Spinal cord (tissue), 10 donors: ENCODE data around the gene SRRM3. TPM values are rescaled to one million over a fixed set of nuclear protein-coding genes. Genes with fewer than 3 reads are reported as not detected.
A peak's percentile ranks its signal among the peaks of the same experiment; 100 is the strongest.
"Not testable (repeated sequence)": the region's sequence is repeated elsewhere in the genome, so short reads cannot be mapped to it uniquely, and the experiment has no call there.

ENCODE experiments used
- DNase-seq, 6 donors: peaks; one replicate each; pipeline versions ENCODE4 v3.0.0 to v3.0.0-alpha.2; 2013 to 2015; ENCODE audit warnings: low spot score in 6 of 6, low read depth in 4 of 6
- H3K27ac ChIP-seq: one replicate; pipeline ENCODE4 v1.5.1; 2013; ENCODE audit warnings: low read depth, low read length, control low read depth
- H3K27me3 ChIP-seq: one replicate; pipeline ENCODE4 v1.6.1; 2013; ENCODE audit warnings: low read length; ENCODE audit not compliant: control insufficient read depth, insufficient read depth
- H3K36me3 ChIP-seq: one replicate; pipeline ENCODE4 v1.6.1; 2013; ENCODE audit warnings: low read length; ENCODE audit not compliant: control insufficient read depth, insufficient read depth
- H3K4me1 ChIP-seq: one replicate; pipeline ENCODE4 v1.6.1; 2013; ENCODE audit warnings: low read length; ENCODE audit not compliant: control insufficient read depth, insufficient read depth
- H3K4me3 ChIP-seq: one replicate; pipeline ENCODE4 v1.5.1; 2013; ENCODE audit warnings: low read depth, low read length, control low read depth
- H3K9me3 ChIP-seq: one replicate; pipeline ENCODE4 v1.6.1; 2013; ENCODE audit warnings: low read length; ENCODE audit not compliant: control insufficient read depth, insufficient read depth
- WGBS: methylation state at CpG from one replicate; pipeline ENCODE4 v1.1.5; 2013; ENCODE audit warnings: missing lambda C conversion rate; ENCODE audit not compliant: insufficient coverage; 5-methylcytosine and 5-hydroxymethylcytosine counted together
- polyA plus RNA-seq, 2 donors: library from polyadenylated mRNA; unstranded; fragments of 120-200 nt; gene quantifications; one replicate each; pipeline ENCODE4 v1.2.1, GENCODE V29; 2013; ENCODE audit not compliant: insufficient read length in 2 of 2
- total RNA-seq, 2 donors: library from RNA; depleted of rRNA in 1 of 2; stranded (reverse); fragments of 120-200 nt in 1 of 2; fragments of >200 nt in 1 of 2; gene quantifications; one replicate each; pipeline versions ENCODE4 v1.2.3 to v1.2.4, GENCODE V29; 2013 to 2014
- donor health status: healthy.

The SRRM3 gene
- total and polyA plus RNA-seq, 4 donors: 7.2 to 80.0 (median 27.4) TPM

- 1% methylated on average over 26 of the region's 36 CpGs for WGBS
These were observed 80.1 kb downstream of the SRRM3 start for GRCh38 chr7:76281706-76282343.

GRCh38 chr7:76282344-76283253, 80.9 kb downstream of the SRRM3 start:
- Histone ChIP-seq H3K4me1 (peaks cover 17% of the 10 kb centered on the region), H3K9me3 (no peaks in the 10 kb centered on the region), H3K27ac (no peak overlapping the region), H3K27me3 (peaks cover 25% of the 10 kb centered on the region), H3K4me3 (peak overlapping the region; percentile 16), H3K36me3 (peaks cover 39% of the 10 kb centered on the region)
- WGBS: 2% methylated on average over 89 of the region's 98 CpGs
- DNase-seq: peak in 1 of 6 donors; percentile 33

More at GRCh38 chr7:76281706-76282343, 80.1 kb downstream of the SRRM3 start:
- Histone ChIP-seq H3K4me3 (peak overlapping the region; percentile 16), H3K4me1 (peaks cover 17% of the 10 kb centered on the region), H3K27ac (no peak overlapping the region), H3K36me3 (peaks cover 32% of the 10 kb centered on the region), H3K27me3 (peaks cover 26% of the 10 kb centered on the region), H3K9me3 (no peaks in the 10 kb centered on the region)
- no peak for DNase-seq

DNA sequence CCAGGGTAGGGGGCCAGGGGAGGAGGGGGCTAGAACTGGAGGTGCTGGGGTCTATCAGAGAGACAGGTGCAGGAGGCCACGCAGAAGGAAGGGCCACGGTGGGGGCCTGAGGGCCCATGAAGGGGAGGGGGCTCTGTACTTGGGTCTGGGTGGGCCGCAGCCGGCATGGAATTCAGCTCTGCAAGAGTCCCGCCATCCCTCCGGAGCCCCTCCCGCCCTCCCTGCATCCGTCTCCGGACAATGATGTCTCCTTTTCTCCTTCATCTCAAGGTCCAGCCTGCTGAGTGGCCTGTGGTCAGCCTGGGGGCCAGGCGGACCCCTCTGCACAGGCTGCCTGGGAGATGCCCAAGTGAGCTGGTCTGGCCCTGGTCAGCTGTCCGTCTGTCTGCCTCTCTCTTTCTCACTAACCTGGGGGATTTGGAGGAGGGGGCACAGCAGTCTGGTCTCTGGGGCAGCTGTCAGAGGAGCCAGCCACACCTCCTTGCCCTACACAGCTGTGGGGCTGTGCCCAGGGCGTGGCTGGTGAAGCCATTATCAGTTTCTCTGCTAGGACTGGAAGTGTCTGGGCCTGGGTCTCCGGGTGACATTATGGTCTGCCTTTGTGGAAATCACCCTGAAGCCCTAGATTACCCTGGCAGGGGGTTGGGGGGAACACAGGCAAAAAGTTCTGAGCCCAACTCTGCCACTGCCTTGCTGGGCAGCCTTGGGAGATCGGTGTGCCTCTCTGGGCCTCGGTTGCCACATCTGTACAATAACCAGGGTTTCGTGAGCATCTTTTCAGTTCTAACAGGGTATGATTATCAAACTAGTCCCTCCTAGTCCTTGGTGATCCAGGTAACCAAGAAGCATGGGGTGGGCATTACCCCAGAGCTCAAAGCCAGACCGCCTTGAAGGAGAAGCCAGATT, 81.8 kb downstream of the SRRM3 start:
- 53% methylated on average over 11 of the region's 17 CpGs for WGBS
- no peak overlapping the region for H3K27ac ChIP-seq
- H3K36me3 ChIP-seq: peaks cover 40% of the 10 kb centered on the region
- DNase-seq: no peak
- H3K4me1 ChIP-seq: peaks cover 17% of the 10 kb centered on the region
- H3K9me3 ChIP-seq: no peaks in the 10 kb centered on the region
- peaks cover 21% of the 10 kb centered on the region for H3K27me3 ChIP-seq
- H3K4me3 ChIP-seq: no peak overlapping the region

DNA sequence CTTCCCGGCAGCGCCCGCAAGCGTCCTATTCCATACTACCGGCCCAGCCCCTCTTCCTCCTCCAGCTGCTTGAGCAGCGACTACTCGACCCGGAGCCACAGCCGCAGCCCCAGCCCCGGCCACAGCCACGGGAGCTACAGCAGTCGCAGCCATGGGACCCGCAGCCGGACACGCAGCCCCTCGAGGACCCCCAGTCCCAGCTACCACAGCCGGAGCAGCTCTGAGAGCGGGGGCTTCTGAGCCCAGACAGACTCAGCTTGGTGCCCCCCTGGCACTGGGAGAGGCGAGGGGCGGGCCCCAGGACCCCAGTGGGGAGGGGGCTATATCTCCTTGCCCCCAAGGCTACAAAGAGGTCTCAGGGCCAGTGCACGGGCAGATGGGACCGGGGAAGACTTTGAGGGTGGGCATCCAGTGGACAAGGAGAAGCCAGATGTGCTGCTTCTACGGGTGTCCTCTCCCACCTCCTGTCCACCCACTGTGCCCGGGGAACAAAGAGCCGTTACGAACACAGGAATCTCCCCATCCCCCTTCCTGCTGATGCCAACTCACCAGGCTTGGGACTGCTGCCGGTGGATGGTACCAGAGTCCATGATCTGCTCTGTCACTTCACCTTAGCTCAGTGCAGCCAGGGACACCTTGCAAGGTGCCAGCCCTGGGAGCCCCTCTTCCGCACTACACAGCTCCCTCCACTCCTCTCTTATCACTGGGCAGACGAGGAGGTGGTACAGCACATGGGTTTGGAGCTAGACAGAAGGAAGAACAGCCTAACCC, 84.1 kb downstream of the SRRM3 start:
- Histone ChIP-seq H3K4me1 (peaks cover 22% of the 10 kb centered on the region), H3K9me3 (no peaks in the 10 kb centered on the region), H3K36me3 (peaks cover 40% of the 10 kb centered on the region), H3K27ac (no peak overlapping the region), H3K4me3 (no peak overlapping the region), H3K27me3 (peaks cover 13% of the 10 kb centered on the region)
- no peak for DNase-seq
- 84% methylated on average over 26 of the region's 29 CpGs for WGBS

GRCh38 chr7:76286842-76287403, 85.2 kb downstream of the SRRM3 start:
- no peak overlapping the region for H3K4me3 ChIP-seq
- no peak overlapping the region for H3K27ac ChIP-seq
- DNase-seq: no peak
- H3K27me3 ChIP-seq: peaks cover 6% of the 10 kb centered on the region
- no peaks in the 10 kb centered on the region for H3K9me3 ChIP-seq
- 84% methylated on average over 10 of the region's 16 CpGs for WGBS
- H3K4me1 ChIP-seq: peaks cover 29% of the 10 kb centered on the region
- peaks cover 40% of the 10 kb centered on the region for H3K36me3 ChIP-seq

DNA sequence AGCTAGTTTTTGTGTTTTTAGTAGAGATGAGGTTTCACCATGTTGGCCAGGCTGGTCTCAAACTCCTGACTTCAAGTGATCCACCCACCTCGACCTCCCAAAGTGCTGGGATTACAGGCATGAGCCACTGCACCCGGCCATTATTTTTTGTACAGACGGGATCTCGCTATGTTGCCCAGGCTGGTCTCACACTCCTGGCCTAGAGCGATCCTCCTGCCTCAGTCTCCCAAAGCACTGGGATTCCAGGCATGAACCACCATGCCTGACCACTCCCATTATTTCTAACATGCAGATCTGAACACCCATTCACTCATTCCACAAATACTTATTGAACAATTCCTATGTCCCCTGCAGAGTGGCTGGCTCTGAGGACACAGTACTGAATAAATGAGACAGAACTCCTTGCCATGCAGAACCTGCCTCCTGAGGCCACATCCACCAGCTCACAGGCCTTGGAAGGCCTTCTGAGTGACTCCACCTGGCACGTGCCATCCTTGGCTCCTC, 89.2 kb downstream of the SRRM3 start:
- Histone ChIP-seq H3K27ac (peak overlapping the region; percentile 7), H3K4me1 (peaks cover 43% of the 10 kb centered on the region), H3K36me3 (peaks cover 18% of the 10 kb centered on the region)
- WGBS: 92% methylated on average over 5 of the region's 6 CpGs
- H3K27me3 ChIP-seq, H3K9me3 ChIP-seq, H3K4me3 ChIP-seq, DNase-seq: not testable (repeated sequence)

- H3K4me3 ChIP-seq: peak overlapping the region; percentile 24
- H3K27ac ChIP-seq: peak overlapping the region; percentile 82
- peak in 4 of 6 donors; percentile 72 to 94 (median 86) for DNase-seq
- H3K36me3 ChIP-seq: peaks cover 11% of the 10 kb centered on the region
- H3K27me3 ChIP-seq: no peaks in the 10 kb centered on the region
- no peaks in the 10 kb centered on the region for H3K9me3 ChIP-seq
- peaks cover 42% of the 10 kb centered on the region for H3K4me1 ChIP-seq
- WGBS: 24% methylated on average over 25 of the region's 30 CpGs
These were observed 89.9 kb downstream of the SRRM3 start for GRCh38 chr7:76291351-76292212.

GRCh38 chr7:76292213-76292573, 90.5 kb downstream of the SRRM3 start:
- peak overlapping the region; percentile 24 for H3K4me3 ChIP-seq

More at GRCh38 chr7:76292213-76292573, 90.5 kb downstream of the SRRM3 start:
- Histone ChIP-seq H3K27ac (peak overlapping the region; percentile 82), H3K27me3 (no peaks in the 10 kb centered on the region), H3K9me3 (no peaks in the 10 kb centered on the region), H3K4me1 (peaks cover 42% of the 10 kb centered on the region), H3K36me3 (peaks cover 5% of the 10 kb centered on the region)
- 45% methylated on average over 3 of the region's 5 CpGs for WGBS
- DNase-seq: no peak
